ENCODE measurements around the gene UPK3A. TPM values are rescaled to one million over a fixed set of nuclear protein-coding genes. Genes with fewer than 3 reads are reported as not detected.

UPK3A gene
- total RNA-seq, 1 donor from 2014 or later: not detected

GRCh38 chr22:45304971-45305370 lies 20.2 kb downstream of the UPK3A start:
- Histone ChIP-seq H3K27ac (no peak overlapping the region), H3K4me3 (no peak overlapping the region), H3K36me3 (no peaks in the 10 kb centered on the region), H3K27me3 (ENCODE audit: low read depth) (no peaks in the 10 kb centered on the region), H3K4me1 (peaks cover 6% of the 10 kb centered on the region), H3K9me3 (no peaks in the 10 kb centered on the region)
- no peak for DNase-seq
- ATAC-seq: no peak
- intact Hi-C loops (cut with DNase I): no loop called here
- no peak for TF ChIP-seq CTCF (IDR thresholded peaks at IDR 0.05)

- H3K27me3 ChIP-seq (ENCODE audit: low read depth): no peaks in the 10 kb centered on the region
- no peak overlapping the region for H3K27ac ChIP-seq
- no peak for TF ChIP-seq CTCF (IDR thresholded peaks at IDR 0.05)
- peaks cover 8% of the 10 kb centered on the region for H3K4me1 ChIP-seq
- no peaks in the 10 kb centered on the region for H3K36me3 ChIP-seq
- intact Hi-C loops (cut with DNase I): no loop called here
- ATAC-seq (no peak), DNase-seq (no peak)
- H3K9me3 ChIP-seq: no peaks in the 10 kb centered on the region
- H3K4me3 ChIP-seq: no peak overlapping the region
These were observed 20.8 kb downstream of the UPK3A start for GRCh38 chr22:45305456-45306075.

- Histone ChIP-seq H3K27ac (no peak overlapping the region), H3K9me3 (no peaks in the 10 kb centered on the region), H3K4me1 (peaks cover 14% of the 10 kb centered on the region), H3K36me3 (no peaks in the 10 kb centered on the region), H3K4me3 (no peak overlapping the region), H3K27me3 (ENCODE audit: low read depth) (no peaks in the 10 kb centered on the region)
- ATAC-seq (no peak), DNase-seq (no peak)
- intact Hi-C loops (cut with DNase I): no loop called here
- no peak for TF ChIP-seq CTCF (IDR thresholded peaks at IDR 0.05)
These were observed 21.4 kb downstream of the UPK3A start for GRCh38 chr22:45306139-45306538.

- Histone ChIP-seq H3K4me3 (peak overlapping the region; percentile 94), H3K36me3 (no peaks in the 10 kb centered on the region), H3K27me3 (ENCODE audit: low read depth) (no peaks in the 10 kb centered on the region), H3K4me1 (peaks cover 19% of the 10 kb centered on the region), H3K27ac (no peak overlapping the region), H3K9me3 (no peaks in the 10 kb centered on the region)
- no peak for TF ChIP-seq CTCF (IDR thresholded peaks at IDR 0.05)
- intact Hi-C loops (cut with DNase I): no loop called here
- DNase-seq (no peak), ATAC-seq (no peak)
These were observed 23.7 kb downstream of the UPK3A start for GRCh38 chr22:45308391-45308956.

GRCh38 chr22:45308957-45309421 lies 24.2 kb downstream of the UPK3A start:
- no peaks in the 10 kb centered on the region for H3K36me3 ChIP-seq
- peak overlapping the region; percentile 94 for H3K4me3 ChIP-seq
- intact Hi-C loops (cut with DNase I): no loop called here
- peak overlapping the region; percentile 77 for H3K27ac ChIP-seq
- no peak for TF ChIP-seq CTCF (IDR thresholded peaks at IDR 0.05)
- ATAC-seq: no peak
- peaks cover 24% of the 10 kb centered on the region for H3K4me1 ChIP-seq
- H3K9me3 ChIP-seq: no peaks in the 10 kb centered on the region
- no peak for DNase-seq
- no peaks in the 10 kb centered on the region for H3K27me3 ChIP-seq (ENCODE audit: low read depth)
